ENCODE measurements around the gene AK9.

DNA sequence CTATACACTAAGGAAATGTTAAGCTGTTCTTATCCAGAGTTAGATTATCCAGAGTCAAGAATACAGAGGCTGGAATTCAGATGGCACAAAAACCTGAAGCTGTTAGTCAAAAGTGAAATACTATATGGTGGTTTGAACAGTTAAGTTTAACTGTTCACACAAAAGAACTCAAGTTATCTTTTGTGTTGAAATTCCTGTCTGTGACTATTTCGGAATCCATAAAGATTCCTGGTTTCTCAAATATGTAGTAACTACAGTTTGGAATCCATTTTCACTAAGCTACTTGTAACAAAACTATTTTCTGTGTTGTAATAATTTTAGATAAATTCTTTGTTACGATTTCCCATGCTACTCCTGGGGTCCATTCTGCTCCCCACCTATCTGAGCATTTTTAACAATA lies 24.6 kb upstream of the AK9 start:
- TF ChIP-seq CTCF (IDR thresholded peaks at IDR 0.05; ENCODE audit: low read length) (no peak), EZH2 (IDR thresholded peaks at IDR 0.05; ENCODE audit: borderline replicate concordance, low read length) (no peak)
